ENCODE measurements around the gene MSL3. TPM values are rescaled to one million over a fixed set of nuclear protein-coding genes. Genes with fewer than 3 reads are reported as not detected.

MSL3 gene
- total RNA-seq, 1 donor from 2014 or later, result 34.9 TPM

GRCh38 chrX:11750694-11751093, 7.3 kb upstream of the MSL3 start:
- no peaks in the 10 kb centered on the region for H3K27me3 ChIP-seq (ENCODE audit: low read depth)
- H3K4me1 ChIP-seq, result no peaks in the 10 kb centered on the region
- H3K27ac ChIP-seq, result no peak overlapping the region
- no peaks in the 10 kb centered on the region for H3K9me3 ChIP-seq
- ATAC-seq (no peak), DNase-seq (no peak)
- TF ChIP-seq CTCF (IDR thresholded peaks at IDR 0.05), result no peak
- no peak overlapping the region for H3K4me3 ChIP-seq
- intact Hi-C loops (cut with DNase I), result no loop called here
- no peaks in the 10 kb centered on the region for H3K36me3 ChIP-seq

GRCh38 chrX:11751261-11751660, 6.8 kb upstream of the MSL3 start:
- no peak for TF ChIP-seq CTCF (IDR thresholded peaks at IDR 0.05)
- intact Hi-C loops (cut with DNase I), result no loop called here
- Histone ChIP-seq H3K4me3 (no peak overlapping the region), H3K27me3 (ENCODE audit: low read depth) (no peaks in the 10 kb centered on the region), H3K4me1 (no peaks in the 10 kb centered on the region), H3K9me3 (no peaks in the 10 kb centered on the region), H3K36me3 (no peaks in the 10 kb centered on the region), H3K27ac (no peak overlapping the region)
- DNase-seq (no peak), ATAC-seq (no peak)

- ATAC-seq, result no peak
- intact Hi-C loops (cut with DNase I), result no loop called here
Observed at GRCh38 chrX:11753668-11754067, 4.4 kb upstream of the MSL3 start.

GRCh38 chrX:11754958-11755645, 2.9 kb upstream of the MSL3 start:
- H3K36me3 ChIP-seq, result no peaks in the 10 kb centered on the region
- TF ChIP-seq CTCF (IDR thresholded peaks at IDR 0.05), result no peak
- H3K4me1 ChIP-seq, result peaks cover under 1% of the 10 kb centered on the region
- H3K27me3 ChIP-seq (ENCODE audit: low read depth), result no peaks in the 10 kb centered on the region
- DNase-seq, result no peak
- intact Hi-C loops (cut with DNase I), result no loop called here
- H3K9me3 ChIP-seq, result no peaks in the 10 kb centered on the region
- H3K4me3 ChIP-seq, result no peak overlapping the region
- H3K27ac ChIP-seq, result no peak overlapping the region
- ATAC-seq, result no peak

More at GRCh38 chrX:11753668-11754067, 4.4 kb upstream of the MSL3 start:
- H3K27me3 ChIP-seq (ENCODE audit: low read depth), result no peaks in the 10 kb centered on the region
- H3K4me1 ChIP-seq, result no peaks in the 10 kb centered on the region
- no peaks in the 10 kb centered on the region for H3K36me3 ChIP-seq
- no peak for TF ChIP-seq CTCF (IDR thresholded peaks at IDR 0.05)
- H3K4me3 ChIP-seq, result no peak overlapping the region
- DNase-seq, result no peak
- no peaks in the 10 kb centered on the region for H3K9me3 ChIP-seq
- no peak overlapping the region for H3K27ac ChIP-seq

- no peak for TF ChIP-seq CTCF (IDR thresholded peaks at IDR 0.05)
- no peak overlapping the region for H3K4me3 ChIP-seq
- H3K9me3 ChIP-seq, result no peaks in the 10 kb centered on the region
- DNase-seq (no peak), ATAC-seq (no peak)
- no peak overlapping the region for H3K27ac ChIP-seq
- H3K4me1 ChIP-seq, result peaks cover 4% of the 10 kb centered on the region
- H3K27me3 ChIP-seq (ENCODE audit: low read depth), result no peaks in the 10 kb centered on the region
- intact Hi-C loops (cut with DNase I), result no loop called here
- H3K36me3 ChIP-seq, result peaks cover under 1% of the 10 kb centered on the region
Observed at GRCh38 chrX:11755724-11756123, 2.3 kb upstream of the MSL3 start.

Measured in lower lobe of right lung (tissue), 2 donors.